Measurements from ENCODE around the gene CDC14B.

GRCh38 chr9:96554801-96555566 is 64.7 kb downstream of the CDC14B start:
- no peak for TF ChIP-seq CTCF (conservative IDR thresholded peaks at IDR 0.05; ENCODE audit: low read length)
- no peak for TF ChIP-seq EZH2phosphoT487 (IDR thresholded peaks at IDR 0.05; ENCODE audit: borderline replicate concordance)

Data from Loucy (cell line).